Neural progenitor cell (in vitro differentiated cells): ENCODE measurements around the gene NGB. TPM values are rescaled to one million over a fixed set of nuclear protein-coding genes. Genes with fewer than 3 reads are reported as not detected.
A peak's percentile ranks its signal among the peaks of the same experiment; 100 is the strongest.
"Not testable (repeated sequence)": the region's sequence is repeated elsewhere in the genome, so short reads cannot be mapped to it uniquely, and the experiment has no call there.

Experiments
- DNase-seq: peaks from one replicate; pipeline ENCODE4 v3.0.0-alpha.2; 2016; ENCODE audit warnings: low spot score
- H2AFZ ChIP-seq: fragments of 200-600 bp; sonication (generic); replicated peaks from 2 replicates; pipeline ENCODE4 v1.6.1; 2016; ENCODE audit warnings: antibody characterized with exemption
- H3F3A ChIP-seq: fragments of 200-600 bp; sonication (generic); 2 replicates; pipeline ENCODE4 v1.6.1; 2016; ENCODE audit warnings: antibody characterized with exemption, low read depth
- H3K27ac ChIP-seq: fragments of 200-600 bp; sonication (generic); 2 replicates; pipeline ENCODE4 v1.5.1; 2016; ENCODE audit warnings: mild to moderate bottlenecking
- H3K27me3 ChIP-seq: fragments of 200-600 bp; sonication (generic); 2 replicates; pipeline ENCODE4 v1.6.1; 2016; ENCODE audit warnings: mild to moderate bottlenecking, moderate library complexity
- H3K36me3 ChIP-seq: fragments of 200-600 bp; sonication (generic); 2 replicates; pipeline ENCODE4 v1.5.1; 2016
- H3K4me1 ChIP-seq: fragments of 200-600 bp; sonication (generic); 2 replicates; pipeline ENCODE4 v1.6.1; 2016; ENCODE audit warnings: mixed run types
- H3K4me2 ChIP-seq: fragments of 200-600 bp; sonication (generic); 2 replicates; pipeline ENCODE4 v1.6.1; 2016
- H3K4me3 ChIP-seq: fragments of 200-600 bp; sonication (generic); 2 replicates; pipeline ENCODE4 v1.5.1; 2016
- H3K79me2 ChIP-seq: fragments of 200-600 bp; sonication (generic); 2 replicates; pipeline ENCODE4 v1.6.1; 2016; ENCODE audit warnings: low read depth
- H3K9ac ChIP-seq: fragments of 200-600 bp; sonication (generic); 2 replicates; pipeline ENCODE4 v1.6.1; 2016
- H3K9me3 ChIP-seq: fragments of 200-600 bp; sonication (generic); 2 replicates; pipeline ENCODE4 v1.5.1; 2016; ENCODE audit warnings: low read depth
- H4K20me1 ChIP-seq: fragments of 200-600 bp; sonication (generic); 2 replicates; pipeline ENCODE4 v1.6.1; 2016; ENCODE audit warnings: low read depth
- H3K27ac Mint-ChIP-seq: 3 replicates; pipeline ENCODE4 v1.8.0; 2021; ENCODE audit warnings: mixed read lengths
- H3K27me3 Mint-ChIP-seq: 2 replicates; pipeline ENCODE4 v1.8.0; 2022; ENCODE audit warnings: low read depth, mild to moderate bottlenecking, inconsistent platforms, moderate library complexity, mixed read lengths; ENCODE audit not compliant: insufficient read depth
- H3K36me3 Mint-ChIP-seq: 3 replicates; pipeline ENCODE4 v1.8.0; 2021; ENCODE audit warnings: mixed read lengths
- H3K4me1 Mint-ChIP-seq: 3 replicates; pipeline ENCODE4 v1.8.0; 2021; ENCODE audit warnings: mixed read lengths
- H3K4me3 Mint-ChIP-seq: 3 replicates; pipeline ENCODE4 v1.8.0; 2021; ENCODE audit warnings: mild to moderate bottlenecking, moderate library complexity, mixed read lengths
- H3K9me3 Mint-ChIP-seq: 3 replicates; pipeline ENCODE4 v1.8.0; 2020; ENCODE audit warnings: mixed read lengths
- CTCF ChIP-seq: fragments of 200-600 bp; sonication (generic); IDR thresholded peaks from 2 replicates; pipeline ENCODE4 v1.5.1; 2017; ENCODE audit warnings: antibody characterized with exemption, mild to moderate bottlenecking
- EZH2 ChIP-seq: fragments of 200-600 bp; sonication (generic); IDR thresholded peaks from 2 replicates; pipeline ENCODE4 v1.6.1; 2017; ENCODE audit warnings: antibody characterized with exemption, mild to moderate bottlenecking, moderate library complexity
- EZH2phosphoT487 ChIP-seq: fragments of 200-600 bp; sonication (generic); IDR thresholded peaks from 2 replicates; pipeline ENCODE4 v1.6.1; 2017; ENCODE audit warnings: antibody characterized with exemption
- total RNA-seq: library from RNA; depleted of rRNA; stranded (reverse); fragments of >200 nt; gene quantifications from 2 replicates; pipeline ENCODE4 v1.2.3, GENCODE V29; 2015; ENCODE audit warnings: low replicate concordance

Gene NGB
- total RNA-seq, 1 donor from 2014 or later: not detected

- peaks cover 32% of the 10 kb centered on the region for H3K36me3 Mint-ChIP-seq
- H3K9ac ChIP-seq: no peak overlapping the region
- H2AFZ ChIP-seq: no peak overlapping the region
- no peaks in the 10 kb centered on the region for H3F3A ChIP-seq
- H4K20me1 ChIP-seq: peaks cover 4% of the 10 kb centered on the region
- H3K4me1 ChIP-seq: no peaks in the 10 kb centered on the region
- no peaks in the 10 kb centered on the region for H3K9me3 ChIP-seq
- no peak overlapping the region for H3K27ac ChIP-seq
- H3K27ac Mint-ChIP-seq: no peak overlapping the region
- H3K27me3 Mint-ChIP-seq: peaks cover 2% of the 10 kb centered on the region
- no peak overlapping the region for H3K4me2 ChIP-seq
- no peak overlapping the region for H3K4me3 ChIP-seq
- H3K4me3 Mint-ChIP-seq: no peak overlapping the region
- no peaks in the 10 kb centered on the region for H3K27me3 ChIP-seq
- DNase-seq: no peak
- TF ChIP-seq EZH2phosphoT487 (no peak), EZH2 (no peak), CTCF (no peak)
- H3K4me1 Mint-ChIP-seq: peaks cover 21% of the 10 kb centered on the region
- no peaks in the 10 kb centered on the region for H3K36me3 ChIP-seq
- no peaks in the 10 kb centered on the region for H3K79me2 ChIP-seq
- no peaks in the 10 kb centered on the region for H3K9me3 Mint-ChIP-seq
Observed at GRCh38 chr14:77284466-77284865, 13.5 kb upstream of the NGB start.

GRCh38 chr14:77284066-77284465 lies 13.1 kb upstream of the NGB start:
- H3K9ac ChIP-seq: no peak overlapping the region
- peaks cover 36% of the 10 kb centered on the region for H3K36me3 Mint-ChIP-seq
- H2AFZ ChIP-seq: no peak overlapping the region
- H3K27me3 Mint-ChIP-seq: peaks cover 2% of the 10 kb centered on the region
- H3K9me3 ChIP-seq: no peaks in the 10 kb centered on the region
- H4K20me1 ChIP-seq: peaks cover 4% of the 10 kb centered on the region
- no peaks in the 10 kb centered on the region for H3F3A ChIP-seq
- H3K27ac ChIP-seq: no peak overlapping the region
- no peaks in the 10 kb centered on the region for H3K36me3 ChIP-seq
- no peak overlapping the region for H3K4me2 ChIP-seq
- peaks cover 21% of the 10 kb centered on the region for H3K4me1 Mint-ChIP-seq
- H3K4me3 Mint-ChIP-seq: no peak overlapping the region
- H3K27me3 ChIP-seq: no peaks in the 10 kb centered on the region
- no peak overlapping the region for H3K4me3 ChIP-seq
- no peak overlapping the region for H3K27ac Mint-ChIP-seq
- H3K79me2 ChIP-seq: no peaks in the 10 kb centered on the region
- H3K4me1 ChIP-seq: no peaks in the 10 kb centered on the region
- TF ChIP-seq EZH2 (no peak), EZH2phosphoT487 (no peak), CTCF (no peak)
- no peak for DNase-seq
- no peaks in the 10 kb centered on the region for H3K9me3 Mint-ChIP-seq

- H3K27ac ChIP-seq: no peak overlapping the region
- no peak for TF ChIP-seq EZH2phosphoT487
- no peak for TF ChIP-seq CTCF
- no peak for TF ChIP-seq EZH2
- no peaks in the 10 kb centered on the region for H3F3A ChIP-seq
- no peaks in the 10 kb centered on the region for H3K27me3 ChIP-seq
- H3K9me3 ChIP-seq: no peaks in the 10 kb centered on the region
- H2AFZ ChIP-seq: no peak overlapping the region
- no peaks in the 10 kb centered on the region for H3K9me3 Mint-ChIP-seq
- H3K36me3 ChIP-seq: no peaks in the 10 kb centered on the region
- no peak overlapping the region for H3K4me3 Mint-ChIP-seq
- H3K36me3 Mint-ChIP-seq: peaks cover 34% of the 10 kb centered on the region
- H4K20me1 ChIP-seq: no peaks in the 10 kb centered on the region
- H3K9ac ChIP-seq: no peak overlapping the region
- peak overlapping the region; percentile 61 for H3K27ac Mint-ChIP-seq
- no peak overlapping the region for H3K4me2 ChIP-seq
- H3K4me1 Mint-ChIP-seq: peaks cover 21% of the 10 kb centered on the region
- H3K27me3 Mint-ChIP-seq: peaks cover 2% of the 10 kb centered on the region
- H3K4me3 ChIP-seq: no peak overlapping the region
- DNase-seq: no peak
- no peaks in the 10 kb centered on the region for H3K4me1 ChIP-seq
- H3K79me2 ChIP-seq: no peaks in the 10 kb centered on the region
Observed at GRCh38 chr14:77281852-77282410, 10.9 kb upstream of the NGB start.

GRCh38 chr14:77280921-77281320 lies 9.9 kb upstream of the NGB start:
- not testable (repeated sequence) for H2AFZ ChIP-seq, H3K4me1 ChIP-seq, H3K27me3 ChIP-seq, H3K27ac ChIP-seq, H3K9ac ChIP-seq, H3K4me2 ChIP-seq, H3K27ac Mint-ChIP-seq, H3K27me3 Mint-ChIP-seq, H3K9me3 ChIP-seq, H3K79me2 ChIP-seq, H3F3A ChIP-seq, H3K9me3 Mint-ChIP-seq, H3K4me3 Mint-ChIP-seq, H4K20me1 ChIP-seq, DNase-seq, H3K36me3 ChIP-seq, H3K4me3 ChIP-seq
- Mint-ChIP-seq H3K36me3 (peaks cover 29% of the 10 kb centered on the region), H3K4me1 (peaks cover 26% of the 10 kb centered on the region)
